Loucy (cell line): ENCODE data around the gene IGSF3.
A peak's percentile ranks its signal among the peaks of the same experiment; 100 is the strongest.

Experiments
- H2AFZ ChIP-seq: fragments of 200-600 bp; sonication (generic); 2 replicates; pipeline ENCODE4 v1.6.0; 2016; ENCODE audit warnings: antibody characterized with exemption, mild to moderate bottlenecking, low read length, moderate library complexity
- H3F3A ChIP-seq: fragments of 200-600 bp; 2 replicates; pipeline ENCODE4 v1.6.0; 2016; ENCODE audit warnings: antibody characterized with exemption, low read depth, mild to moderate bottlenecking
- H3K27me3 ChIP-seq: fragments of 200-600 bp; sonication (generic); 2 replicates; pipeline ENCODE4 v1.6.1; 2014; ENCODE audit warnings: low read length, mild to moderate bottlenecking; ENCODE audit not compliant: insufficient read depth, poor library complexity, severe bottlenecking
- H3K36me3 ChIP-seq: fragments of 200-600 bp; sonication (generic); 2 replicates; pipeline ENCODE4 v1.6.1; 2016; ENCODE audit warnings: low read length; ENCODE audit not compliant: insufficient read depth
- H3K4me1 ChIP-seq: fragments of 200-600 bp; sonication (generic); 2 replicates; pipeline ENCODE4 v1.5.1; 2014; ENCODE audit warnings: low read length, mild to moderate bottlenecking; ENCODE audit not compliant: insufficient read depth, poor library complexity, severe bottlenecking
- H3K4me2 ChIP-seq: fragments of 200-600 bp; sonication (generic); 2 replicates; pipeline ENCODE4 v1.6.0; 2014; ENCODE audit warnings: antibody characterized with exemption, low read length, low read depth, mild to moderate bottlenecking; ENCODE audit not compliant: poor library complexity, severe bottlenecking
- H3K4me3 ChIP-seq: fragments of 200-600 bp; sonication (generic); 2 replicates; pipeline ENCODE4 v1.5.1; 2014; ENCODE audit warnings: low read length, mild to moderate bottlenecking, mixed read lengths; ENCODE audit not compliant: poor library complexity, severe bottlenecking
- H3K79me2 ChIP-seq: fragments of 200-600 bp; sonication (generic); 2 replicates; pipeline ENCODE4 v1.6.1; 2014; ENCODE audit warnings: low read length; ENCODE audit not compliant: insufficient read depth
- H3K9ac ChIP-seq: fragments of 200-600 bp; sonication (generic); 2 replicates; pipeline ENCODE4 v1.6.0; 2014; ENCODE audit warnings: mild to moderate bottlenecking, low read depth, low read length, moderate library complexity; ENCODE audit not compliant: poor library complexity, severe bottlenecking
- H3K9me2 ChIP-seq: fragments of 200-600 bp; sonication (generic); replicated peaks from 2 replicates; pipeline ENCODE4 v1.6.1; 2016; ENCODE audit warnings: low read depth, low read length, mixed read lengths
- H3K9me3 ChIP-seq: fragments of 200-600 bp; sonication (generic); 2 replicates; pipeline ENCODE4 v1.6.1; 2014; ENCODE audit warnings: mild to moderate bottlenecking, antibody characterized with exemption, low read length, low read depth; ENCODE audit not compliant: insufficient read depth
- H4K20me1 ChIP-seq: fragments of 200-600 bp; sonication (generic); 2 replicates; pipeline ENCODE4 v1.6.0; 2014; ENCODE audit warnings: antibody characterized with exemption, low read length, mild to moderate bottlenecking; ENCODE audit not compliant: insufficient read depth, poor library complexity, severe bottlenecking
- EZH2phosphoT487 ChIP-seq: fragments of 200-600 bp; IDR thresholded peaks from 2 replicates; pipeline ENCODE4 v1.6.1; 2018; ENCODE audit warnings: antibody characterized with exemption, mild to moderate bottlenecking, moderate library complexity, borderline replicate concordance
- TF ChIP-seq, protein P1 (sequence below): fragments of 200-600 bp; sonication (generic); conservative IDR thresholded peaks from 2 replicates; pipeline ENCODE4 v1.5.1; 2014; ENCODE audit warnings: mild to moderate bottlenecking, antibody characterized with exemption, low read length

IGSF3 gene

GRCh38 chr1:116667078-116667574 lies 407 bp downstream of the IGSF3 start:
- peak overlapping the region; percentile 74 for H3K4me3 ChIP-seq
- peak overlapping the region; percentile 94 for H3K4me2 ChIP-seq
- H2AFZ ChIP-seq = peak overlapping the region; percentile 74
- no peaks in the 10 kb centered on the region for H3K9me2 ChIP-seq
- no peaks in the 10 kb centered on the region for H3K79me2 ChIP-seq
- H3F3A ChIP-seq = no peaks in the 10 kb centered on the region
- H3K27me3 ChIP-seq = peaks cover 24% of the 10 kb centered on the region
- no peaks in the 10 kb centered on the region for H4K20me1 ChIP-seq
- no peaks in the 10 kb centered on the region for H3K36me3 ChIP-seq
- H3K9me3 ChIP-seq = no peaks in the 10 kb centered on the region
- H3K9ac ChIP-seq = peak overlapping the region; percentile 36
- no peak for TF ChIP-seq EZH2phosphoT487
- TF ChIP-seq, protein P1, sequence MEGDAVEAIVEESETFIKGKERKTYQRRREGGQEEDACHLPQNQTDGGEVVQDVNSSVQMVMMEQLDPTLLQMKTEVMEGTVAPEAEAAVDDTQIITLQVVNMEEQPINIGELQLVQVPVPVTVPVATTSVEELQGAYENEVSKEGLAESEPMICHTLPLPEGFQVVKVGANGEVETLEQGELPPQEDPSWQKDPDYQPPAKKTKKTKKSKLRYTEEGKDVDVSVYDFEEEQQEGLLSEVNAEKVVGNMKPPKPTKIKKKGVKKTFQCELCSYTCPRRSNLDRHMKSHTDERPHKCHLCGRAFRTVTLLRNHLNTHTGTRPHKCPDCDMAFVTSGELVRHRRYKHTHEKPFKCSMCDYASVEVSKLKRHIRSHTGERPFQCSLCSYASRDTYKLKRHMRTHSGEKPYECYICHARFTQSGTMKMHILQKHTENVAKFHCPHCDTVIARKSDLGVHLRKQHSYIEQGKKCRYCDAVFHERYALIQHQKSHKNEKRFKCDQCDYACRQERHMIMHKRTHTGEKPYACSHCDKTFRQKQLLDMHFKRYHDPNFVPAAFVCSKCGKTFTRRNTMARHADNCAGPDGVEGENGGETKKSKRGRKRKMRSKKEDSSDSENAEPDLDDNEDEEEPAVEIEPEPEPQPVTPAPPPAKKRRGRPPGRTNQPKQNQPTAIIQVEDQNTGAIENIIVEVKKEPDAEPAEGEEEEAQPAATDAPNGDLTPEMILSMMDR = no peak
- H3K4me1 ChIP-seq = peaks cover 29% of the 10 kb centered on the region

DNA sequence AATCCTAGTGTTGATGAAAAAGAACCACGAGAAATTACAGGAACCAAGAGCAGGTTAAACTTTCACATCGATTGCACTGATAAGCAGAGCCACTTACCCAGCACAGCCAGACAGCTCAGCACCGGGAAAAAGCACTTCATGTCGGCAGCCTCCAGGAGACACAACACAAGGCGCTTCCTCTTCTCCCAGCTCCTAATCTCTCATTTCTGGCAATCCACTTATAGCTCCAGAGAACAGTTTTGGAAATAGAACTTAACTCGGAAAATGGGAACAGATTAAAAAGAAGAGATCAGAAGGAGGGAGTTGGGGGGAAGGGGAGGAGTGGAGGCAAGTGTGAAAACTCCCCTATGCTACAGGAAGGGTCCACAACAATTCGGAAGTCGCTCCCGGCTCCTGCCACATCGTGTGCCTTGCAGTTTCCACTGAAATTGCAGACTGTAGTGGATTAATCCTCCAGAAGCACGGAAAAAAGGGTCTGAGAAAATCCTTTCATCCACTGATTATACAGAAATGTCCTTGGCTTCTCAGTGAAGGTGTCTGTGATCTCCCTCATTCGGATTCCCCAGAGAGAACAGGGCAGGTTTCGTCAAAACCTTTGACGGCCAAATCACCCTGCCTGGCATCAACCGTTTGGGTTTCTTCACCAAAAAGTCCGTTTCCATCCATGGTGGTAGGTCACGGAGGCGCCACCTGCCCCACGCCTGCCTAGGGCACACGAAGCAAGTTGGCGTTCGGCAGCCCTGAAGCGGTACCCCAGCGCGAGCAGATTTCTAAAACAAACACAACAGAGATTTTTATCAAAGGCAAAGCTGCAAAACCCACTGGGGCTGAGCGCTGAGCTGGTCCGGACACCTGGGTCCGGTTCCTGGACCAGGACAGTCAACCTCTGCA lies 1.1 kb downstream of the IGSF3 start:
- TF ChIP-seq, protein P1 = no peak
- TF ChIP-seq EZH2phosphoT487 = no peak
- H3K79me2 ChIP-seq = no peaks in the 10 kb centered on the region
- H3K9me3 ChIP-seq = no peaks in the 10 kb centered on the region
- H4K20me1 ChIP-seq = no peaks in the 10 kb centered on the region
- peak overlapping the region; percentile 74 for H3K4me3 ChIP-seq
- no peaks in the 10 kb centered on the region for H3K9me2 ChIP-seq
- peaks cover 24% of the 10 kb centered on the region for H3K27me3 ChIP-seq
- peak overlapping the region; percentile 36 for H3K9ac ChIP-seq
- H3K4me1 ChIP-seq = peaks cover 29% of the 10 kb centered on the region
- H3K36me3 ChIP-seq = no peaks in the 10 kb centered on the region
- peak overlapping the region; percentile 94 for H3K4me2 ChIP-seq
- peak overlapping the region; percentile 74 for H2AFZ ChIP-seq
- no peaks in the 10 kb centered on the region for H3F3A ChIP-seq

DNA sequence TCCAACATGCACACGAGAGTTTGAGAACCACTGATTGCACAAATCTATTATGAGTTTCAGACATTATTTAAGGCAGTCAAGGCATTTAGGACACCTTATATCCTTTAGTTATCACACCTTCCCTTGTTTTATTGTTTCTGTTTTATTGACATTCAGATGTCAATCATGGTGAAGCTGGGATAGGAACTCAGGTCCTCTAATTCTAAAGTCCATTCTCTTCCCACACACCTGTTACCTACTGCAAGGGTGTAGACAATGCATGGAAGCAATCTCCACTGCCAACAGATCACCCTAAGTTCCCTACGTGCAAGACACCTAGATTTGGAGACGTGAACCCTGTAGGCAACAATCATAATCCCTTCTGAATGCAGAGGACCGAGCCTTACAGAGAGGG lies 2.6 kb downstream of the IGSF3 start:
- Histone ChIP-seq H3F3A (no peaks in the 10 kb centered on the region), H3K27me3 (peaks cover 24% of the 10 kb centered on the region), H3K79me2 (no peaks in the 10 kb centered on the region), H2AFZ (no peak overlapping the region), H3K9ac (no peak overlapping the region), H3K4me1 (peaks cover 29% of the 10 kb centered on the region), H3K4me3 (no peak overlapping the region), H3K9me2 (no peaks in the 10 kb centered on the region), H4K20me1 (no peaks in the 10 kb centered on the region), H3K36me3 (no peaks in the 10 kb centered on the region), H3K4me2 (no peak overlapping the region), H3K9me3 (no peaks in the 10 kb centered on the region)
- TF ChIP-seq, protein P1 = no peak
